Nucleus accumbens (tissue), 56 donors: Measurements from ENCODE around the gene ZP1.
"Not testable (repeated sequence)": the region's sequence is repeated elsewhere in the genome, so short reads cannot be mapped to it uniquely, and the experiment has no call there.

Source experiments
- DNase-seq, 56 donors: peaks; one replicate each; lab custom pipeline; 2025; lab: John Stamatoyannopoulos, UW

The ZP1 gene

GRCh38 chr11:60866911-60867870, at the start of gene ZP1:
Gene ZP1, plus strand, starts transcription at chr11:60867542. Its CDS starts 20 bp downstream, at chr11:60867562.
- no peak for DNase-seq

- DNase-seq = no peak
Observed at GRCh38 chr11:60818057-60818456, 49.3 kb upstream of the ZP1 start.

GRCh38 chr11:60821827-60822599, 45.3 kb upstream of the ZP1 start:
- no peak for DNase-seq

DNA sequence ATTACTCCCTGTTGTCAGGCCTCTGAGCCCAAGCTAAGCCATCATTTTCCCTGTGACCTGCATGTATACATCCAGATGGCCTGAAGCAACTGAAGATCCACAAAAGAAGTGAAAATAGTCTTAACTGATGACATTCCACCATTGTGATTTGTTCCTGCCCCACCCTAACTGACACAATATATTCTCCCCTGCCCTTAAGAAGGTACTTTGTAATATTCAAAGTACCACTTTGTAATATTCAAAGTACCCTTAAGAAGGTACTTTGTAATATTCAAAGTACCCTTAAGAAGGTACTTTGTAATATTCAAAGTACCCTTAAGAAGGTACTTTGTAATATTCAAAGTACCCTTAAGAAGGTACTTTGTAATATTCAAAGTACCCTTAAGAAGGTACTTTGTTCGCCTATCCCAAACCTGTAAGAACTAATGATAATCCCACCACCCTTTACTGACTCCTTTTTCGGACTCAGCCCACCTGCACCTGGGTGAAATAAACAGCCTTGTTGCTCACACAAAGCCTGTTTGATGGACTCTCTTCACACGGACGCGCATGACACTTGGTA, 43.5 kb upstream of the ZP1 start:
- not testable (repeated sequence) for DNase-seq

DNA sequence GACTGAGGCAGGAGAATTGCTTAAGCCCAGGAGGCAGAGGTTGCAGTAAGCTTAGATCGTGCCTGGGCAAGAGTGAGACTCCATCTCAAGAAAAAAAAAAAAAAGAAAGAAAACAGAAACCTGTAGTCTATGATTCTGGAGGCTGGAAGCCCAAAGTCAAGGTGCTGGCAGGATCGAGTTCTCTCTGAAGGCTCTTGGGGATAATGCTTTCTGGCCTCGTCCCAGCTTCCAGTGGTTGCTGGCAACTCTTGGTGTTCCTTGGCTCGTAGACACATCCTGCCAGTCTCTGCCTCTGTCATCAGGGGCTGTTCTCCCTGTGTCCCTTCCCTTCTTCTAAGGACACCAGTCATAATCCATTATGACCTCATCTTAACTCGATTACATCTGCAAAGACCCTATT, 42.2 kb upstream of the ZP1 start:
- no peak for DNase-seq

- no peak for DNase-seq
Observed at GRCh38 chr11:60825790-60826189, 41.6 kb upstream of the ZP1 start.

GRCh38 chr11:60830478-60831142, 36.7 kb upstream of the ZP1 start:
- peak in 1 of 56 donors; percentile 57 for DNase-seq

- peak in 51 of 56 donors; percentile 20 to 91 (median 65) for DNase-seq
Observed at GRCh38 chr11:60831143-60831500, 36.2 kb upstream of the ZP1 start.

- no peak for DNase-seq
Observed at GRCh38 chr11:60831501-60832079, 35.8 kb upstream of the ZP1 start.

DNA sequence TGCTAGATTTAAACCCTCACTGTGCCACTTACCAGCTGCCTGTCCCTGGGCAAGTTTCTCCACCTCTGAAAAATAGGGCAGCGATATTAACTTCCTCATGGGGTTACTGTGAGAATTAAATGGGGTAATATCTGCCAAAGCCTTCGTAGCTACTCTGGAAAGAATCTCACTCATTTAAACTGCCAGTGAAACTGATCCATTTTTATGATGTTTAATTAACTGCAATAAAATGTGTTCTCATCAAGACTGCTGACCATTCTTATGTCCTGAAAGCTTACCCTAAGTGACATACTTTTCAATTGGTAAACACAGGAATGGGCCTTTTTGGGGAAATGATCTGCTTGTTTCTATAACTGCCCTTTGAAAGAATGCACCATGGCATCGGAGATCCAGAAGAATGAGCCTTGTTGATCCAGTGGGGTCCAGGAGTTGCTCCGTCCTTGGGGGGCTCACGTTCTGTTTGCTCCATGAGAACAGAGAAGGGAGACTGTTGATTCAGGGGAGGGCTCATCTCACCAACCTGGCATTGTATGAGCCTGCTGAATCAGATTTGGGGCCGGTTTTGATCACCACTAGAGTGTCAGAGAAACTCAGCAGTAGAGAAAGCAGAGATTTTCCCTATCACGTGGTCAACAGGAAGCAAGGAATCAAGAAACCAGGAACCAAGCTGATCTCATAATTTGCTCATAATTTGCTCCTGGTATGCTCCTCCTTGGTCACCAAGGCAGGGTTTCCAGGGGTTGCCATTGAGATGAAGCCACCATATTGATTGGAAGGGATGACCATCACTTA, 32.4 kb upstream of the ZP1 start:
- DNase-seq = no peak

GRCh38 chr11:60835534-60835846, 31.9 kb upstream of the ZP1 start:
- no peak for DNase-seq

GRCh38 chr11:60836866-60837515, 30.4 kb upstream of the ZP1 start:
- no peak for DNase-seq

GRCh38 chr11:60838132-60838531, 29.2 kb upstream of the ZP1 start:
- DNase-seq = no peak

GRCh38 chr11:60840470-60841430, 26.6 kb upstream of the ZP1 start:
- no peak for DNase-seq

GRCh38 chr11:60841797-60842667, 25.3 kb upstream of the ZP1 start, which contains the start of gene CCDC86:
Gene CCDC86, plus strand, starts transcription at chr11:60842113. Its CDS starts 12 bp downstream, at chr11:60842125.
- DNase-seq = peak; percentile 37 to 97 (median 92)

- DNase-seq = peak in 9 of 56 donors; percentile 7 to 35 (median 25)
Observed at GRCh38 chr11:60842668-60843600, 24.4 kb upstream of the ZP1 start.
